GM12892 (cell line): ENCODE data around the gene RAB25. TPM values are rescaled to one million over a fixed set of nuclear protein-coding genes. Genes with fewer than 3 reads are reported as not detected.
"Not testable (repeated sequence)": the region's sequence is repeated elsewhere in the genome, so short reads cannot be mapped to it uniquely, and the experiment has no call there.

Experiments used
- DNase-seq: peaks from one replicate; pipeline ENCODE4 v3.0.0; 2011; ENCODE audit not compliant: insufficient read length
- FAIRE-seq: peaks from 2 replicates; lab custom pipeline; 2011; peaks lifted over from hg19 to GRCh38; lab: Jason Lieb, UNC
- POLR2A ChIP-seq: IDR thresholded peaks from 2 replicates; pipeline ENCODE4 v1.6.1; 2011; ENCODE audit warnings: low read depth, low read length, control low read depth
- POLR2AphosphoS5 ChIP-seq: IDR thresholded peaks from 2 replicates; pipeline ENCODE4 v1.6.1; 2011; ENCODE audit warnings: low read depth, low read length, control low read depth
- TAF1 ChIP-seq: IDR thresholded peaks from 2 replicates; pipeline ENCODE4 v1.6.1; 2011; ENCODE audit warnings: low read depth, mild to moderate bottlenecking, control low read depth, low read length, borderline replicate concordance
- polyA plus RNA-seq: library from polyadenylated mRNA; unstranded; fragments of >200 nt; gene quantifications from one replicate; pipeline ENCODE4 v1.2.1, GENCODE V29; 2012; ENCODE audit warnings: missing spikeins, inconsistent platforms; ENCODE audit not compliant: missing spikeins

Gene RAB25
- polyA plus RNA-seq: not detected

GRCh38 chr1:156060937-156061636 is at the start of gene RAB25:
Gene RAB25, plus strand, starts transcription at chr1:156061160. Its CDS starts 241 bp downstream, at chr1:156061401.
- FAIRE-seq (no peak), DNase-seq (no peak)
- TF ChIP-seq TAF1 (no peak), POLR2AphosphoS5 (no peak), POLR2A (no peak)

GRCh38 chr1:156012051-156012817 is 48.7 kb upstream of the RAB25 start:
- DNase-seq (peak; percentile 44), FAIRE-seq (peak; percentile 84)

GRCh38 chr1:156014829-156015228 is 46.1 kb upstream of the RAB25 start:
- FAIRE-seq (no peak), DNase-seq (no peak)
- TF ChIP-seq POLR2AphosphoS5 (no peak), TAF1 (no peak), POLR2A (no peak)

More at GRCh38 chr1:156012051-156012817, 48.7 kb upstream of the RAB25 start:
- TF ChIP-seq POLR2A (no peak), POLR2AphosphoS5 (no peak)

GRCh38 chr1:156019946-156020292 is 41.0 kb upstream of the RAB25 start:
- TF ChIP-seq TAF1 (no peak), POLR2AphosphoS5 (no peak)
- no peak for DNase-seq
- peak; percentile 57 for FAIRE-seq

GRCh38 chr1:156020293-156021092 is 40.5 kb upstream of the RAB25 start, which contains the start of gene SSR2:
Gene SSR2, minus strand, starts transcription at chr1:156020951. Its CDS starts 784 bp downstream, at chr1:156020167.
- DNase-seq (peak; percentile 91), FAIRE-seq (peak; percentile 98)
- TF ChIP-seq POLR2AphosphoS5 (peak; percentile 88), TAF1 (0 out of 2 replicates have a peak, but pooled peaks have one; percentile 47), POLR2A (peak; percentile 88; the same call in 1 of the 2 replicates)

- no peak for DNase-seq
- FAIRE-seq: no peak
- TF ChIP-seq POLR2A (no peak), TAF1 (no peak), POLR2AphosphoS5 (no peak)
These were observed 39.9 kb upstream of the RAB25 start for GRCh38 chr1:156021093-156021428.

GRCh38 chr1:156021954-156022353 is 39.0 kb upstream of the RAB25 start:
- FAIRE-seq (no peak), DNase-seq (no peak)
- TF ChIP-seq TAF1: no peak
- TF ChIP-seq POLR2A: no peak
- no peak for TF ChIP-seq POLR2AphosphoS5

GRCh38 chr1:156024801-156025200 is 36.2 kb upstream of the RAB25 start:
- FAIRE-seq (no peak), DNase-seq (no peak)
- TF ChIP-seq POLR2AphosphoS5 (no peak), TAF1 (no peak), POLR2A (no peak)

- peak; percentile 46 for DNase-seq
- FAIRE-seq: no peak
- TF ChIP-seq POLR2A (no peak), TAF1 (no peak), POLR2AphosphoS5 (no peak)
These were observed 35.1 kb upstream of the RAB25 start for GRCh38 chr1:156025876-156026275.

- FAIRE-seq: no peak
- TF ChIP-seq POLR2A (no peak), POLR2AphosphoS5 (no peak), TAF1 (no peak)
- no peak for DNase-seq
These were observed 34.4 kb upstream of the RAB25 start for GRCh38 chr1:156026588-156026987.

- no peak for FAIRE-seq
- TF ChIP-seq POLR2AphosphoS5 (no peak), POLR2A (no peak), TAF1 (no peak)
These were observed 27.9 kb upstream of the RAB25 start for GRCh38 chr1:156033011-156033410.

GRCh38 chr1:156034991-156035390 is 26.0 kb upstream of the RAB25 start:
- not testable (repeated sequence) for DNase-seq, FAIRE-seq

More at GRCh38 chr1:156033011-156033410, 27.9 kb upstream of the RAB25 start:
- DNase-seq: no peak
